ENCODE measurements around the gene TUBB8. TPM values are rescaled to one million over a fixed set of nuclear protein-coding genes. Genes with fewer than 3 reads are reported as not detected.

The TUBB8 gene
- total and polyA plus RNA-seq, 12 donors: 0.04 TPM; not detected in 11

GRCh38 chr10:92846-93245 lies 43.8 kb upstream of the TUBB8 start:
- WGBS, 2 donors: 92 to 93% methylated on average over 2 of the region's 2 CpGs
- Histone ChIP-seq H3K4me3 (no peak overlapping the region), H3K36me3 (no peaks in the 10 kb centered on the region), H3K27ac (no peak overlapping the region), H3K9me3 (peaks cover 0 to 34% (median 7%) of the 10 kb centered on the region in 11 donors), H3K27me3 (peaks cover 0 to 4% (median 0%) of the 10 kb centered on the region in 7 donors), H3K4me1 (peaks cover 0 to 4% (median 0%) of the 10 kb centered on the region in 9 donors)
- TF ChIP-seq CTCF (IDR thresholded peaks at IDR 0.05): no peak
- intact Hi-C loops (cut with DNase I): no loop called here
- ATAC-seq (no peak), DNase-seq (no peak)

DNA sequence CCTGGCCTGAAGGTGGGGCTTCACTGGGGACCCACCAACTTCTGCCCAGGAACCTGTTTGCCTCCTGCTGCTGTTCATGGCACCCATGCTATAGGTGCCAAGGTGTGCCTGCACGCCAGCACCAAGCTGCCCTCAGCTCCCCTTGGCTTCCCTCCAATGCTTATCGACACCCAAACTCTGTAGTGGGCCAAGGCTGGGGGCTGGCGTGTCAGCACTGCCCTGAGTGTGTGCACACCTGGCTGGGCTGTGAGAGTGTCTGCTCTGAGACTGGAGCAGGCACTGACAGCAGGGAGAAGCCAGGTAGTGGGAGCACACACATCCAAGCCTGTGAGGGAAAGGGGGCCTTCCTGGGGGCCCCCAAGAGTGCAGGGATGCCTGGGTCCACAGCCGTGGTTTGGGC lies 43.1 kb upstream of the TUBB8 start:
- peak in 1 of 8 donors; percentile 34 for ATAC-seq
- intact Hi-C loops (cut with DNase I): no loop called here
- 84 to 88% methylated on average over 4 of the region's 4 CpGs for WGBS, 2 donors
- Histone ChIP-seq H3K36me3 (no peaks in the 10 kb centered on the region), H3K4me3 (no peak overlapping the region), H3K9me3 (peaks cover 0 to 29% (median 7%) of the 10 kb centered on the region in 11 donors), H3K27ac (no peak overlapping the region), H3K4me1 (peaks cover 0 to 4% (median 0%) of the 10 kb centered on the region in 9 donors), H3K27me3 (peaks cover 0 to 5% (median 0%) of the 10 kb centered on the region in 7 donors)
- TF ChIP-seq CTCF (IDR thresholded peaks at IDR 0.05): no peak
- no peak for DNase-seq

DNA sequence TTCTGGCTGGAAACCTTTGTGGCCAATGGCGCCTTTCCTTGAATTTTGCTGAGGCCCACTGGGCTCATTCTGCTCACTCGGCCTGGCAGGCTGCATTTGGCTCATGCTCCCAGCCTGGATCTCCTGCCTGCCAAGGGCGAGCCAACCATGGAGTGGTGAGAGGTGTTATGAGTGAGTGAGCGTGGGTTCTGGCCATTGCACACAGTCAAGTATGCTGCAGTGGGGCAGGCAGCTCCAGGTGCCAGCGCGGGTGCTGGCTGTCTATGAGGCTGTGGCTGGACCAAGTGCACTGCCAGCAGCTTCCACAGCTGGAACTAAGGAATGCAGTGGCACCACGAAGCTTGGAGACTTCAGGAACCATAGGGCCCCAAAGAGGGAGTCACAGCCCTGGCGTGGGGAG lies 42.2 kb upstream of the TUBB8 start:
- Histone ChIP-seq H3K4me1 (peaks cover 0 to 4% (median 0%) of the 10 kb centered on the region in 9 donors), H3K27me3 (peaks cover 0 to 10% (median 0%) of the 10 kb centered on the region in 7 donors), H3K36me3 (no peaks in the 10 kb centered on the region), H3K9me3 (peaks cover 0 to 21% (median 7%) of the 10 kb centered on the region in 11 donors), H3K4me3 (no peak overlapping the region), H3K27ac (no peak overlapping the region)
- ATAC-seq: peak; percentile 31 to 87 (median 48)
- intact Hi-C loops (cut with DNase I): no loop called here
- TF ChIP-seq CTCF (IDR thresholded peaks at IDR 0.05): no peak
- DNase-seq: peak in 1 of 2 donors; percentile 48
- 64 to 72% methylated on average over 8 of the region's 8 CpGs for WGBS, 2 donors

- Histone ChIP-seq H3K9me3 (peaks cover 0 to 10% (median 5%) of the 10 kb centered on the region in 11 donors), H3K36me3 (no peaks in the 10 kb centered on the region), H3K27me3 (peaks cover 0 to 10% (median 0%) of the 10 kb centered on the region in 7 donors), H3K27ac (no peak overlapping the region), H3K4me3 (no peak overlapping the region), H3K4me1 (peaks cover 0 to 4% (median 0%) of the 10 kb centered on the region in 9 donors)
- no peak for DNase-seq
- TF ChIP-seq CTCF (IDR thresholded peaks at IDR 0.05): no peak
- intact Hi-C loops (cut with DNase I): no loop called here
- 92 to 98% methylated on average over 1 of the region's 1 CpG for WGBS, 2 donors
- ATAC-seq: no peak
Observed at GRCh38 chr10:90161-90560, 41.1 kb upstream of the TUBB8 start.
